Activated CD4-positive, alpha-beta memory T cell treated with anti-CD3 and anti-CD28 coated beads for 36 hours (primary cell): ENCODE data around the gene HYLS1. TPM values are rescaled to one million over a fixed set of nuclear protein-coding genes. Genes with fewer than 3 reads are reported as not detected.
"Not testable (repeated sequence)": the region's sequence is repeated elsewhere in the genome, so short reads cannot be mapped to it uniquely, and the experiment has no call there.

ENCODE experiments used
- CTCF ChIA-PET: fragments of 350-600 bp; sonication (Branson Sonifier 250); formaldehyde crosslinking; loops from one replicate; lab custom pipeline; 2021; ENCODE audit warnings: antibody characterized with exemption, inconsistent platforms; lab: Charles Lee
- POLR2A ChIA-PET: fragments of 350-600 bp; sonication (Branson Sonifier 250); formaldehyde crosslinking; loops from one replicate; lab custom pipeline; 2021; ENCODE audit warnings: antibody characterized with exemption; lab: Charles Lee
- DNase-seq: peaks from one replicate; pipeline ENCODE4 v3.0.0-alpha.2; 2020
- H3K27ac Mint-ChIP-seq: one replicate; pipeline ENCODE4 v1.8.0; 2021; ENCODE audit warnings: mixed read lengths
- H3K27me3 Mint-ChIP-seq: one replicate; pipeline ENCODE4 v1.8.0; 2021; ENCODE audit warnings: mixed read lengths
- H3K36me3 Mint-ChIP-seq: one replicate; pipeline ENCODE4 v1.8.0; 2021; ENCODE audit warnings: mixed read lengths
- H3K4me1 Mint-ChIP-seq: one replicate; pipeline ENCODE4 v1.8.0; 2021; ENCODE audit warnings: low read depth, mixed read lengths
- H3K4me3 Mint-ChIP-seq: one replicate; pipeline ENCODE4 v1.8.0; 2021; ENCODE audit warnings: mild to moderate bottlenecking, mixed read lengths
- H3K9me3 Mint-ChIP-seq: one replicate; pipeline ENCODE4 v1.8.0; 2021; ENCODE audit warnings: mixed read lengths
- intact Hi-C: fragments of 100-400 bp; cut with micrococcal nuclease; formaldehyde crosslinking; loops from one replicate; pipeline ENCODE4 v1.15.1; 2023
- total RNA-seq, 2 experiments: library from RNA; stranded (reverse); gene quantifications; one replicate each; pipeline ENCODE4 v1.2.3, GENCODE V29; 2021

Gene HYLS1
- total RNA-seq, result 1 to 10 TPM; 8.2 to 8.3 TPM

GRCh38 chr11:125887373-125888324, at the start of gene HYLS1:
Gene HYLS1 (plus strand): TSS chr11:125887668. CDS start chr11:125899369, 11,701 bp downstream.
- POLR2A ChIA-PET, result interaction anchor here (0.7 to 2.5 kb wide), 11 partner anchors 10 to 776 kb away, joined by 3 to 24 read pairs (median 4); partner anchors contain the start of genes CHEK1, EI24, FOXRED1 and PUS3
- CTCF ChIA-PET, result interaction anchor here (0.6 to 2.5 kb wide), 9 partner anchors 10 to 1094 kb away, joined by 3 to 16 read pairs (median 4); partner anchors contain the start of genes EI24 and PUS3
- peaks cover 31% of the 10 kb centered on the region for H3K4me1 Mint-ChIP-seq
- peak within 1 kb of the TSS; percentile 93 for H3K27ac Mint-ChIP-seq
- peaks cover 18% of the 10 kb centered on the region for H3K36me3 Mint-ChIP-seq
- H3K27me3 Mint-ChIP-seq, result peaks cover 6% of the 10 kb centered on the region
- peak; percentile 99 for DNase-seq
- no peaks in the 10 kb centered on the region for H3K9me3 Mint-ChIP-seq
- intact Hi-C loops, result loop anchor here (1.0 to 10.0 kb wide), 9 partner anchors 16 to 933 kb away; partner anchors contain the start of genes CCDC15, EI24, FAM118B and PUS3
- peak within 1 kb of the TSS; percentile 74 for H3K4me3 Mint-ChIP-seq

- POLR2A ChIA-PET, result no interaction called here
- Mint-ChIP-seq H3K4me3 (no peak overlapping the region), H3K36me3 (no peaks in the 10 kb centered on the region), H3K4me1 (no peaks in the 10 kb centered on the region), H3K9me3 (peaks cover 22% of the 10 kb centered on the region), H3K27ac (no peak overlapping the region), H3K27me3 (peaks cover 4% of the 10 kb centered on the region)
- no peak for DNase-seq
- intact Hi-C loops, result no loop called here
- CTCF ChIA-PET, result no interaction called here
Measured at GRCh38 chr11:125842321-125842948, 45.0 kb upstream of the HYLS1 start.

GRCh38 chr11:125846188-125846587, 41.3 kb upstream of the HYLS1 start:
- peaks cover 13% of the 10 kb centered on the region for H3K27me3 Mint-ChIP-seq
- DNase-seq, result no peak
- CTCF ChIA-PET, result no interaction called here
- intact Hi-C loops, result no loop called here
- no peak overlapping the region for H3K4me3 Mint-ChIP-seq
- H3K4me1 Mint-ChIP-seq, result no peaks in the 10 kb centered on the region
- H3K27ac Mint-ChIP-seq, result no peak overlapping the region
- POLR2A ChIA-PET, result no interaction called here
- H3K9me3 Mint-ChIP-seq, result peaks cover 30% of the 10 kb centered on the region
- H3K36me3 Mint-ChIP-seq, result no peaks in the 10 kb centered on the region

GRCh38 chr11:125857670-125858069, 29.8 kb upstream of the HYLS1 start:
- peaks cover 16% of the 10 kb centered on the region for H3K27me3 Mint-ChIP-seq
- POLR2A ChIA-PET, DNase-seq, CTCF ChIA-PET, H3K36me3 Mint-ChIP-seq, H3K4me1 Mint-ChIP-seq, H3K27ac Mint-ChIP-seq, intact Hi-C loops, H3K4me3 Mint-ChIP-seq: not testable (repeated sequence)
- H3K9me3 Mint-ChIP-seq, result peaks cover 14% of the 10 kb centered on the region

- POLR2A ChIA-PET, intact Hi-C loops, H3K4me1 Mint-ChIP-seq, CTCF ChIA-PET, H3K4me3 Mint-ChIP-seq, H3K36me3 Mint-ChIP-seq, H3K27ac Mint-ChIP-seq, DNase-seq, H3K27me3 Mint-ChIP-seq: not testable (repeated sequence)
- peaks cover 16% of the 10 kb centered on the region for H3K9me3 Mint-ChIP-seq
Measured at GRCh38 chr11:125862786-125863185, 24.7 kb upstream of the HYLS1 start.

- H3K27me3 Mint-ChIP-seq, H3K4me3 Mint-ChIP-seq, CTCF ChIA-PET, DNase-seq, POLR2A ChIA-PET, H3K4me1 Mint-ChIP-seq, H3K36me3 Mint-ChIP-seq, intact Hi-C loops, H3K27ac Mint-ChIP-seq, H3K9me3 Mint-ChIP-seq: not testable (repeated sequence)
Measured at GRCh38 chr11:125865354-125865753, 22.1 kb upstream of the HYLS1 start.

GRCh38 chr11:125869521-125869920, 17.9 kb upstream of the HYLS1 start:
- DNase-seq, result no peak
- Mint-ChIP-seq H3K27ac (no peak overlapping the region), H3K4me3 (no peak overlapping the region), H3K27me3 (peaks cover 2% of the 10 kb centered on the region), H3K9me3 (peaks cover 11% of the 10 kb centered on the region), H3K36me3 (no peaks in the 10 kb centered on the region), H3K4me1 (no peaks in the 10 kb centered on the region)
- ChIA-PET CTCF (no interaction called here), POLR2A (no interaction called here)
- intact Hi-C loops, result no loop called here

- DNase-seq, result peak; percentile 40
- Mint-ChIP-seq H3K36me3 (no peaks in the 10 kb centered on the region), H3K27me3 (peaks cover 2% of the 10 kb centered on the region), H3K4me1 (no peaks in the 10 kb centered on the region), H3K27ac (no peak overlapping the region), H3K4me3 (no peak overlapping the region), H3K9me3 (peaks cover 8% of the 10 kb centered on the region)
- ChIA-PET CTCF (interaction anchor here (0.7 to 1.1 kb wide), 2 partner anchors 148 to 666 kb away, joined by 3 to 4 read pairs; no protein-coding TSS in a partner anchor), POLR2A (no interaction called here)
- intact Hi-C loops, result loop anchor here (5.0 kb wide), 1 partner anchor 439 kb away; no protein-coding TSS in a partner anchor
Measured at GRCh38 chr11:125871391-125872137, 15.9 kb upstream of the HYLS1 start.

- Mint-ChIP-seq H3K9me3 (peaks cover 8% of the 10 kb centered on the region), H3K27ac (no peak overlapping the region), H3K27me3 (peaks cover 2% of the 10 kb centered on the region), H3K36me3 (no peaks in the 10 kb centered on the region), H3K4me1 (no peaks in the 10 kb centered on the region), H3K4me3 (no peak overlapping the region)
- intact Hi-C loops, result loop anchor here (5.0 kb wide), 1 partner anchor 440 kb away; no protein-coding TSS in a partner anchor
- POLR2A ChIA-PET, result no interaction called here
- CTCF ChIA-PET, result no interaction called here
- no peak for DNase-seq
Measured at GRCh38 chr11:125872138-125872491, 15.4 kb upstream of the HYLS1 start.

- Mint-ChIP-seq H3K27me3 (peaks cover 2% of the 10 kb centered on the region), H3K36me3 (no peaks in the 10 kb centered on the region), H3K9me3 (peaks cover 8% of the 10 kb centered on the region), H3K4me1 (no peaks in the 10 kb centered on the region), H3K27ac (no peak overlapping the region), H3K4me3 (no peak overlapping the region)
- intact Hi-C loops, result loop anchor here (2.0 to 5.0 kb wide), 2 partner anchors 247 to 442 kb away; no protein-coding TSS in a partner anchor
- ChIA-PET POLR2A (no interaction called here), CTCF (interaction anchor here (2.3 kb wide), 1 partner anchor 14 kb away, joined by 6 read pairs; the partner anchor contains the start of gene HYLS1)
- DNase-seq, result no peak
Measured at GRCh38 chr11:125873881-125874555, 13.4 kb upstream of the HYLS1 start.

- H3K36me3 Mint-ChIP-seq, result no peaks in the 10 kb centered on the region
- intact Hi-C loops, result loop anchor here (2.0 to 5.0 kb wide), 2 partner anchors 248 to 442 kb away; no protein-coding TSS in a partner anchor
- CTCF ChIA-PET, result interaction anchor here (1.1 to 2.3 kb wide), 2 partner anchors 13 to 152 kb away, joined by 4 to 6 read pairs; partner anchors contain the start of gene HYLS1
Measured at GRCh38 chr11:125874556-125875124, 12.8 kb upstream of the HYLS1 start.

More at GRCh38 chr11:125874556-125875124, 12.8 kb upstream of the HYLS1 start:
- no peak overlapping the region for H3K4me3 Mint-ChIP-seq
- H3K4me1 Mint-ChIP-seq, result no peaks in the 10 kb centered on the region
- H3K27me3 Mint-ChIP-seq, result peaks cover 2% of the 10 kb centered on the region
- peak; percentile 51 for DNase-seq
- POLR2A ChIA-PET, result no interaction called here
- H3K27ac Mint-ChIP-seq, result no peak overlapping the region
- peaks cover 8% of the 10 kb centered on the region for H3K9me3 Mint-ChIP-seq
